ENCODE measurements around the gene PGBD5.

Gene PGBD5

DNA sequence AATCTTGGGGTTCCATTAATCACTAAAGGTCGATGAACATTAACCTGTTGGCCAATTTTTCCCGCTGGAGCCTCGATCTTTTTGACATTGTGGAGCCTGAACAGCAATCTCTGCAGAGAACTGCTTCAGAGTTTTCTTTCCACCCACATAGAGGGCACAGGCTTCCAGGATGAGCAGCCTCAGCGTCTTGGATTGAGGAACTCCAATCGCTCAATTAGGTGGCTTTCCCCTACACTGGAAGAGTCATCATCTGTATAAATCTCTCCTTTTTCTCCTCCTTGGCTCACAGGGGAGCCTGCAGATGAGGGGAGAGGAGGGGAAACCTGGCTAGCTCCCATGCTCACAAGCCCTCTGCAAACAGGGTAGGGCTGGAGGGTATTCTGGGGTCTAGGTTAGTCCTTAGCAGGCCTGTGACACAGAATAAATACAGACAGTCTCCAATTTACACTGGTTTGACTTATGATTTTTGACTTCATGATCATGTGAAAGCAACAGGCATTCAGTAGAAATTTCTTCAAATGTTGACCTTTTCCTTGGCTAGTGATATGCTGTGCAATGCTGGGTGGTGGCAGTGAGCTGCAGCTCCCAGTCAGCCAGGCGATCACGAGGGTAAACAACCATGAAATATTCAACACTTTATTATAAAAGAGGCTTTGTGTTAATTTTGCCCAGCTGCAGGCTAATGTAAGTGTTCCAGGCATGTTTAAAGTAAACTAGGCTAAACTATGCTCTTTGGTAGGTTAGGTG lies 80.8 kb downstream of the PGBD5 start:
- DNase-seq: no peak

DNA sequence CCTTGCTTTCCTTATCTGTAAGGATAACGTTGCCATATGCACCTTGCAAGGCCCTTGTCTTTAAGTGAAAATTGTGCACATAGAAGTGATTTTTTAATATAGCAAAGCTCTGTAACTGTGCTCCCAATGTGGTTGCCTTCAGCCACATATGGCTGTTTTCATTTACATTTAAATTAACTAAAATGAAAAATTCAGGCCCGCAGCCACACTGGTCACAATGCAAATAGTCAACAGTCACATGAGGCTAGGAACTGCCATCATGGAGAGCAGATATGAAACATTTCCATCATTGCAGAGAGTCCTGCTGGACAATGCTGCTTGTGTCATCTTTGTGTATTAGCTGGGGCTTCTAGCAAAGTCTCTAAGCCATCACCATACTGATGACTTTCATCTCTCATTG lies 83.4 kb downstream of the PGBD5 start:
- DNase-seq: no peak

DNA sequence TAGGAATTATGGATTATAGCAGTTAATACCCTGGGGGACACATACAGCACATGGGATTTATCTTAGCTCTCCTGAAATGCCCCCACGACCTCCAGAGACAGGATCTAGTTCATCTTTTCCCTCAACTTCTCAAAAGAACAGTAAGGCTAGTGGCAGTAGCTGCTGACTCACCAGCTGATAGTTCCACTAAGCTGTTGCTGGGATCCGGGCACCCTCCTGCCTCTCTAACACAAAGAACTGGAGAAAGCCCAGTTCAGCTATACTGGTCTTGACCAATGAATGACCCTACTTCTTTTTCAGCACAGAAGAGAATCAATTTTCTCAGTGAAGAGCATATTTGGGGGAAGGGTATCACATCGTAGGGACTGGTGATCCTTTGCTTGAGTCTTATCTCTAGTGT lies 84.1 kb downstream of the PGBD5 start:
- no peak for DNase-seq

- DNase-seq: no peak
These were observed 85.0 kb downstream of the PGBD5 start for GRCh38 chr1:230341162-230341546.

GRCh38 chr1:230340526-230341161 lies 85.5 kb downstream of the PGBD5 start:
- DNase-seq: no peak

DNA sequence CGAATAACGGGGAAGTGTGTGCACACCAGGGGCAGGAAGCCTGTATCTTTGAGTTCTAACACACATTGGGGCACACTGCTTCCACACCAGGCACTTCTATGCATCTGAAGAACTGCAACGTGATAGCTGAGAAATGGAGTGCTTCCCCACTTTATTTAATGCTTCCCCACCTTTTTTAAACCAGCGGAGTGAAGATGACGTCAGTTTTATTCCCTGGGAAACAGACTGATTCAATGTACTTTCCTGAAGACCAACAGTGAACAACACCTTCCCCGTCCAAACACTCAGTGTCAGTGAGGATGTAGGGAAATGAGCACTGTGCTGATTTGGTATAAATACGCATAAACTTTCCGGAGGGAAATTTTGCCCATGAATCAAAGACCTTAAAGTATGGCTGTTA lies 87.1 kb downstream of the PGBD5 start:
- no peak for DNase-seq

DNA sequence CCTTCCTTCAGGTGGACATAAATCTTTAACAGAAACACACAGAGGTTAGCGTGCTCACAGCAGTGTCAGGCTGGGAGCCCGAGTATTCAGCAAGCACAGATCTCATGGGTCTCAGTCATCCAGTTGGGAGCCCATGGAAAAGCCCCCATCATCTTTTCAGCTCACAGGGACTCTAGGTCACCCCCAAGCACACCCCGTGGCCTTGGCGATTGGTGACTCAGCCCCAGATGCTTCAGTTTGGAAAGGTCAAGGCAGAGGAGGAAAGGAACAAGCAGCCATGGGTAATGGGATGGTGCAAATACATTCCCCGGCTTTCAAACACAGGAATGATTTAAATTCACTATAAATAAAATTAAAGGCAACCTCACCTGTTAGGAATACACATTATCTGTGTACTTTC lies 88.9 kb downstream of the PGBD5 start:
- DNase-seq: no peak

DNA sequence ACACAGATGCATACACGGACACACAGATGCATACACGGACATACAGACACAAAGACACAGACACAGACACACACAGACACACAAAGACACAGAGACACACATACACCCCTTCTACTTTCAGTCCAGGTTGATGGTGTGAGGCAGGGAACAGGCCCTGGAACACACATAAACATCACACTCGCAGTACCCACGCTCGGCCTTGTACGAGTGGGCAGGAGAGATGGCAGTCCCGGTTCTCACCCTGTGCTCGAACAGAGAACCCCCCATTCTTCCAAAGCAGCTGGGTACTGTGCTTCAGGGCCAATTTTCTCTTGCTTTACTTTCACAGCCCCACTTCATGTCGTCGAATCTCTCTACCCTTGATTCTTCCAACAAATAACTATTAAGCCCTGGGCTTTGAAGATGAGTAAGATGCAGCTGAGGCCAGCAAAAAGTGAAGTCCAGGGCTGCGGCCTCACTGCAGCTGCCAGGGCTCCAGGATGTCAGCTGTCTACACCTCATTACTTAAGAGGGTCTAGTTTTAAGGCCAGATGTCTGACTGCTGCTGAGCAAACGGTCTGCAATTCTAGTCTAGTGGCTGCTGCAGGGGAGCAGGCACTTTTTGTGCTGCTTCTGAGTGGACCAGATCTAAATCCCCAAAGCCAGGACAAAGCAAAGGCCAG lies 90.1 kb downstream of the PGBD5 start:
- DNase-seq: no peak

GRCh38 chr1:230334447-230334837 lies 91.7 kb downstream of the PGBD5 start:
- DNase-seq: no peak

DNA sequence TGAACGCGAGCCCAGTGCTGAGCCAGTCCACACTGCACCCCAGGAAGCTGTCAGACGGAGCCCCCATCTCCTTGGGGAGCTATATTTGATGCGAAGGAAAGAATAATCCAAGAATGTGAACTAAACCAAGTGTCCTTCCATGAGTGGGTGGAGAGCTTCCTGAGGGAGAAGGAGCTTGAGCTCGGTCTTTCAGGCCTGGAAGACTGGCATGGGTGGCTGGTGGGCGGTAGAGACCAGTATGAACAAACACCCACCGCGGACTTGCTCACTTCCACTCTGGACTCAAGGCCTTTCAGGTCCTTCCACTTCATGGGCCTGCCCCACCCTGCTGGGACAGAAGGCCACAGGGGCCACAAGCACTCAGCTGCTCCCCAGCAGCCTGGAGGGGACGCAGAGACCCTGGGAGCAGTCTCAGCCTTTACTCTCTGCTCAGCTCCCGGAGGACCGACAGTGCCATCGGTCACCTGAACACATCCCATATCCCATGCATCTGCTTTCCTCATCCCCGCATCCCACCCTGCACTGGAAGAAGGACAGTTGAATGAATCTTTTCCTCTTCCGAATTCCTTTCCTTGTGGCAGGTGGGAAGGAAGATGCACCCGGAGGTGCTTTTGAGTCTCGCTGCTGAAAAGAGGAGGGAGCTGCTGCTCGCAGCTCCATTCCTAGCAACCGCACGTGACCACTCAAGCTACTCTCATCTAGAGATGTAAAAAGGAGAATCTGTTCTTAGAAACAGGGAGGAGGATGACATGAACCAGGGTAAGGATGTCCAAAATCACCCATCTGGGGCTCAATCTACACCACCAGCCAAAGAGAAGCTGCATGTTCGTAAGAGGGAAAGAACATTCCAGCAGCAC lies 92.3 kb downstream of the PGBD5 start:
- no peak for DNase-seq

- DNase-seq: no peak
These were observed 93.5 kb downstream of the PGBD5 start for GRCh38 chr1:230332575-230333066.

DNA sequence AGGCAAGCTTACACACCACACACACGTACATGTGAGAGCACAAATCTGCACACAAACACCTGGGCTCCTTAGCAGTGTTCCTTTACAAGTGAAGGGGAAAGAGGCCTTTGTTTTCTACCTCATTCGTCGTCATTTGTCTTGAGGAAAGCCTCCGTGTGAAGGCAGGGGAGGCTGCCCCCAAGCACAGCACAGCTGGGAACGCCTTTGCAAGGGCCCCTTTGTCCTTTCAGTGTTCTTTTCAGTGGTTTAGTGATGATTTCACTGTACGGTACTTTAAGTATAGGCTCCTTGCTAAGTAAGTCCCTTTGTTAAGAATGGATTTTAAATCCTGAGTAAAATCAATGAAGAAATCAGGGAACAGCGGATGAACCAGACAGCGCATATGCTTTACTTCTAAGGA lies 94.1 kb downstream of the PGBD5 start:
- no peak for DNase-seq

- no peak for DNase-seq
These were observed 96.0 kb downstream of the PGBD5 start for GRCh38 chr1:230330157-230330556.

DNA sequence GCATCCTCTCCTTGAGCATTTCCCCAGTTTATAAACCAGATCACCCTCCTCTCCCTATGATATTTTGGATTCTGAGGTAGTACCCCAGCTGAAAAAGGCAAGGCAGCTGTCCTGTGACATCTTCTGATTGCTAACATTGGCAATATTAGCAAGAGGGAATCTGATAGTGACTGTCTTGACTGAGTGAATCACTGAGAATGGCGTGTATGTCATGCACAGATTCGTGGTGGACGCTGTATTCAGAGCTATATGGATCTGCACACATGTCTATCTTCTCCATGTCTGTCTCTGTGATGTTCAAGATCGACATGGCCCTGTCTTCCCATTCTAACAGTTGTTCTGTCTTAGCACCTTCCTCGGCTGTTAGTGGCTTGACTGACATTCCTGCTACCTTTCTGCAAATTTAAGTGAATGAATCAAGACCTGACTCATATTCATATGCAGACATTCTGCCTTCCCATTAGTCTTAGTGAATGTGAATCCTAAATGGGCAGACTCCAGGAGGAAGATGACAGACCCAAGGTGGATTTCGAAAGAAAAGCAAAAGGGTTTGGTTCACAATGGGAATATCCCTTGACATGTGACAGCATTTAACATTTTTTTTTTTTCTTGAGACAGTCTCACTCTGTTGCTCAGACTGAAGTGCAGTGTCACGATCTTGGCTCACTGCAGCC lies 97.7 kb downstream of the PGBD5 start:
- no peak for DNase-seq

GRCh38 chr1:230327892-230328284 lies 98.2 kb downstream of the PGBD5 start:
- DNase-seq: no peak

DNA sequence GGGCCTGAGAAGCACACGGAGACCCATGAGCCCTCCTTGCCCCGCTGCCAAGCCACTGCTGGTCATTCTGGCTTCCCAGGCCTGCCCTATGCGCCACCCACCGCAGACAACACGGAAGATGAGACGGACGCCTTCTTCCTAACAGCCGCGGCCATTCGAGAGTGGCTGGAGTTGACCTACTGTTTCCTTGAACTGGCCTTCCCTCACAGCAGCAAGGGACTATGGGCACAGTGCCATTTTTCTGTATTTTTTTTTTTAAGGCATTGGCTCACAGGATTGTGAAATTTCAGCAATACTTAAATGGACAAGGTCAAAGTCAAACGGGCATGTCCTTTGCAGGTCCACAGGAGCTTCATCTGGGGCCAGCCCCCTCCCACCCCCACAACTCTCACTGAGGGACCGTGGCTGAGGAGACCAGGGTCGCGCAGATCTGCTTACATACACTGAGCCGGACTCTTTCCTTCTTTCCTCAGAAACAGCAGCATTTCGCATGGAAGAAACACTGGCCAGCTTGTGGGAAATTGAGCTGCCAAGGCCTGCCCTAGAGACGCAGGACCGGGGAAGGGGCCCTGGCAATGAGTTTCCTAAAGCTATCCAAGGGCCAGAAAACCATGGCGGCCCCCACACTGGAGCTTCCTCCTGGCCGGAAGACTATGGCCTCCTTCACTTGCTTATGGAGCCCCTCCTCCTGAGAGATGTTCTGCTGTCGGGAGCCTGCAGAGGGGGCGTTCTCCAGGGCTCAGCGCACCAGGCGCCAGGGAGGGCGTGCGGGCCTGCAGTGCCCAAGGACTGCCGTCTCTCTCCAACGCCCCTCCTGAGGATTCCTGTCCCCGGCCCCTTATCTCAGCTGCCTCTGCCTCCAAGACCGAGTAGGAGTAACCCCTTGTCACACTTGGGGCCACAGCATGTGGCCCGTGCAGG lies 98.9 kb downstream of the PGBD5 start:
- no peak for DNase-seq

DNA sequence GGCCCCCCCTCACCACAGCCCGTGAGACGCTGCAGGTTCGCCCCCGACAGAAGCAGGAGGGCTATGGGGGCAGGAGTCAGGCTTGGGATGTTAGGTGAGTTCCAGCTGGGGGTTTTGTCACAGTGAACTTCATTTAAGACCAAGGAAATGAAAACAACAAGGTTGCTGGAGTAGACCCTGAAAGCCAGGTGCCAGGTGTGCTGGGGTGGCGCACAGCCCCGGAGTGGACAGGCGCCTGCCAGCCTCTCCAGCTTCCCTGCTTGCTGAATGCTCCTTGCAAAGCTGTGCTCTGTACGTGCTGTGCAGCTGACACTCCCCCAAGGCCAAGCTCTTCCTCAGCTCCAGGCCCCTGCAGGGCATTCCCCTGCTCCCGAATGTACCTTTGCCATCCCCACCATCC lies 102.4 kb downstream of the PGBD5 start:
- no peak for DNase-seq

DNA sequence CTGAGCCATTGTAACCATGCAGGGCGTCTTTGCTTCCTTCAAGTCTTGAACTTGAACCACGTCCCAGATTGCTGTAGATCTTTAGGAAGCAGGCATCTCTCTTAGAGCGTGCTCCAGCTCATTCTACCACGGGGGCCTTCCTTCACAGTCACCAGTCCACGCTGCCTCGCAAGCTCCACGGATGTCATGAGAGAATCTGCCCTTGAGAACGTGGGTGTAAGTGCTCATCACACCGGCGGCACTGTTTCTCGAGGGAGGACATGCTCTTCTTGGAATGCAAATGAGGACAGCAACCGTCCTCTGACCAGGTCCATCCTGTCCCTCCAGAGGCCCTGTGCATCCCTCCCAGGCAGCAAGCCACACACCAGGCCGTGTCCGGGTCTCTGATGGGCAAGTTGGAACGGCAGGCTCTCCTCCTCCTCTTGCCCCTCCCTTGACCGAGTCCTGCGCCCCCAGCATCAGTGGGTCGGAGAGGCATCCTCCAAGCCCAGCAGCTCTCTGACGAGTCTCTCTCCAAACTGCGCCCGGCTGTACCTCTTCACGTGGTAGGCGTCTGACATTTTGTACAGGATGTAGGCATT lies 103.1 kb downstream of the PGBD5 start:
- no peak for DNase-seq

GRCh38 chr1:230322421-230322756 lies 103.7 kb downstream of the PGBD5 start:
- no peak for DNase-seq

DNA sequence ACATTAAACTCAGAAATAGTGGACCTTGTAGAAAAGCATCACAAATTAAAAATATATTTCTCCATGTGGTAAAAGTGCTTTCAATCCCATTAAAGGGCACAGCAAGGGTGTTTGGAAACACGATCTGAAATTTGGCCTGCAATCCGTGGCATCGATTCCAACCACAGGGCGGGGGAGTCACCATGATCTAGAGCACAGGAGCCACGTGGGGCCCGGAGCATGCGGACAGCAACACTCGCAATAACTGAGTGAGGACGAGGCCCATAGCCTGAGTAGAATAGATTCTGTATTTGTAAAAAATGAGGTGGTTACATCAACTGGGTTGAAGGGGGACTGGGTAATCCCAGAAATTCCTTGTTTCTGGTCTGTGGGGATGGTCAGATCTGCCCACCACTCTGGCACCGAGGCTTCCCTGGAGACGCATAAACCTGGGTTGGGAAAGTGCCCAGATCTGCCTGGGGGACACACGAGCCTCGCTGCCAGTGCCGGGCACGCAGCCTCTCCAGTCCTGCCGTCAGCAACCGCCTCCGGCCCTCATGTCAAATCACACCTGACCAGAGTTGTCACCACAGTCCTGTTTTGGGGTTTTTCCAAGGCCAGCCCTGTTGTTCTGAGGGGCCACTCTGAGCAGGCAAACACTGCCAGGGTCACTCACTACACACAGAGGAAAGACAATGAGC lies 104.3 kb downstream of the PGBD5 start:
- no peak for DNase-seq

GRCh38 chr1:230321341-230321740 lies 104.8 kb downstream of the PGBD5 start:
- no peak for DNase-seq

Measured in NK-92 treated with Interleukin-12 subunit alpha and Interleukin-12 subunit beta, amount 100 ng/mL, for 24 hours (cell line).